Prostate gland (tissue), 2 donors: ENCODE data around the gene MRPL27. TPM values are rescaled to one million over a fixed set of nuclear protein-coding genes. Genes with fewer than 3 reads are reported as not detected.

ENCODE experiments used
- DNase-seq: peaks from one replicate; pipeline ENCODE4 v3.0.0-alpha.2; 2019; ENCODE audit warnings: low spot score
- H3K27ac ChIP-seq, 2 donors: fragments of 200-600 bp; sonication (generic); 2 replicates each; pipeline ENCODE4 v1.5.1; 2017 to 2019
- H3K27me3 ChIP-seq: fragments of 200-600 bp; sonication (generic); replicated peaks from 2 replicates; pipeline ENCODE4 v1.5.1; 2019; ENCODE audit not compliant: insufficient read depth
- H3K36me3 ChIP-seq, 2 donors: fragments of 200-600 bp; sonication (generic); 1 replicate in 1 of 2; 2 replicates in 1 of 2; pipeline versions ENCODE4 v1.5.1 to v1.8.1; 2017 to 2019
- H3K4me1 ChIP-seq: fragments of 200-600 bp; sonication (generic); replicated peaks from 2 replicates; pipeline ENCODE4 v1.5.1; 2019
- H3K4me3 ChIP-seq, 2 donors: fragments of 200-600 bp; sonication (generic); 2 replicates each; pipeline ENCODE4 v1.5.1; 2017 to 2019
- H3K9me3 ChIP-seq: fragments of 200-600 bp; sonication (generic); 2 replicates; pipeline ENCODE4 v1.5.1; 2017
- CTCF ChIP-seq, 4 experiments: fragments of 200-600 bp in 2 of 4; fragments of 450-650 bp in 2 of 4; sonication (generic) in 2 of 4; IDR thresholded peaks; 1 replicate in 3 of 4; 2 replicates in 1 of 4; pipeline ENCODE4 v1.5.1; 2016 to 2019; ENCODE audit warnings: antibody characterized with exemption in 4 of 4, mild to moderate bottlenecking in 2 of 4, moderate library complexity in 2 of 4
- POLR2A ChIP-seq: fragments of 450-650 bp; IDR thresholded peaks from one replicate; pipeline ENCODE4 v1.6.1; 2016; ENCODE audit warnings: antibody characterized with exemption, mild to moderate bottlenecking
- POLR2AphosphoS5 ChIP-seq: sonication (generic); formaldehyde crosslinking; IDR thresholded peaks from one replicate; pipeline ENCODE4 v1.6.1; 2017; ENCODE audit warnings: antibody characterized with exemption
- WGBS: methylation state at CpG from one replicate; pipeline ENCODE4 v1.1.5; 2018; 5-methylcytosine and 5-hydroxymethylcytosine counted together
- intact Hi-C: fragments of 100-400 bp; cut with DNase I; formaldehyde crosslinking; loops from one replicate; pipeline ENCODE4 v1.14.2; 2022
- small RNA-seq, 2 donors: library from RNA; depleted of rRNA; stranded (forward); fragments of <200 nt; gene quantifications; one replicate each; pipeline ENCODE3, GENCODE V24; 2016
- total RNA-seq, 2 donors: library from RNA; depleted of rRNA; stranded (reverse); fragments of >200 nt; gene quantifications; one replicate each; pipeline ENCODE4 v1.1.0, GENCODE V29; 2016

Gene MRPL27
- total RNA-seq, 2 donors from 2014 or later, result 63.3 to 69.6 TPM

- TF ChIP-seq CTCF (IDR thresholded peaks at IDR 0.05) (peak in 1 of 4 experiments; percentile 14), POLR2AphosphoS5 (peak; percentile 74), POLR2A (no peak)
- Histone ChIP-seq H3K36me3 (no peaks in the 10 kb centered on the region), H3K4me1 (peaks cover 7% of the 10 kb centered on the region), H3K27me3 (no peaks in the 10 kb centered on the region), H3K27ac (peak overlapping the region; percentile 49 to 64), H3K9me3 (no peaks in the 10 kb centered on the region), H3K4me3 (peak overlapping the region in 1 of 2 donors; percentile 3)
- DNase-seq, result peak; percentile 73
- WGBS, result 14% methylated on average over 10 of the region's 10 CpGs
- intact Hi-C loops, result no loop called here
Observed at GRCh38 chr17:50318501-50319285, 54.3 kb downstream of the MRPL27 start.

Small RNAs within 50 kb of the gene (small RNA-seq; reads per million reads assigned to genes)
- gene RF00019, result 0 reads per million in 2 donors

Other genes with a start within 250 kb of the MRPL27 start
- gene SAMD14, start 243.0 kb downstream of the MRPL27 start, total RNA-seq, result 1 to 10 TPM; 2.5 to 7.4 TPM
- 10 to 100 TPM; 36.2 to 79.7 TPM for gene PPP1R9B, start 222.5 kb downstream of the MRPL27 start, total RNA-seq
- gene SGCA, start 207.2 kb downstream of the MRPL27 start, total RNA-seq, result 10 to 100 TPM; 13.9 to 19.4 TPM
- 10 to 100 TPM; 21.5 to 81.0 TPM for gene COL1A1, start 171.6 kb downstream of the MRPL27 start, total RNA-seq
- under 1 TPM; 0.91 to 0.96 TPM for gene TMEM92, start 98.7 kb downstream of the MRPL27 start, total RNA-seq
- 10 to 100 TPM; 44.8 to 49.8 TPM for gene XYLT2, start 27.1 kb downstream of the MRPL27 start, total RNA-seq
- 10 to 100 TPM in 1 of 2 donors, under 1 TPM in 1; 0.23 to 13.6 TPM for gene EME1, start within 50 bp of the MRPL27 start, total RNA-seq
- 10 to 100 TPM; 67.6 to 76.6 TPM for gene LRRC59, start 24.3 kb upstream of the MRPL27 start, total RNA-seq
- 100 to 1,000 TPM in 1 of 2 donors, 10 to 100 TPM in 1; 49.0 to 111 TPM for gene ACSF2, start 53.0 kb upstream of the MRPL27 start, total RNA-seq
- gene CHAD, start 95.7 kb upstream of the MRPL27 start, total RNA-seq, result 1 to 10 TPM in 1 of 2 donors, under 1 TPM in 1; 0.51 to 1.6 TPM
- 10 to 100 TPM; 33.7 to 44.1 TPM for gene RSAD1, start 105.7 kb upstream of the MRPL27 start, total RNA-seq
- 10 to 100 TPM in 1 of 2 donors, under 1 TPM in 1; 0.14 to 12.6 TPM for gene MYCBPAP, start 135.3 kb upstream of the MRPL27 start, total RNA-seq
- gene EPN3, start 159.6 kb upstream of the MRPL27 start, total RNA-seq, result 100 to 1,000 TPM in 1 of 2 donors, 10 to 100 TPM in 1; 60.8 to 108 TPM
- 100 to 1,000 TPM; 188 to 208 TPM for gene SPATA20, start 174.0 kb upstream of the MRPL27 start, total RNA-seq
- gene CACNA1G, start 187.5 kb upstream of the MRPL27 start, total RNA-seq, result 1 to 10 TPM; 3.4 to 6.6 TPM